ENCODE measurements around the gene DNAJC28. TPM values are rescaled to one million over a fixed set of nuclear protein-coding genes. Genes with fewer than 3 reads are reported as not detected.

DNAJC28 gene
- total RNA-seq, 1 donor from 2014 or later: 0.99 TPM

Other genes starting within 250 kb of the DNAJC28 start
- 34.0 and 46.4 TPM in 2 replicates for gene IL10RB, start 225.3 kb downstream of the DNAJC28 start, total RNA-seq
- 13.1 and 19.2 TPM in 2 replicates for gene IFNAR1, start 166.7 kb downstream of the DNAJC28 start, total RNA-seq
- 36.2 and 48.8 TPM in 2 replicates for gene IFNGR2, start 88.3 kb downstream of the DNAJC28 start, total RNA-seq
- 13.7 and 23.4 TPM in 2 replicates for gene TMEM50B, start 11.7 kb downstream of the DNAJC28 start, total RNA-seq
- 42.5 and 45.2 TPM in 2 replicates for gene GART, start 50.4 kb upstream of the DNAJC28 start, total RNA-seq
- gene SON, start 51.3 kb upstream of the DNAJC28 start, total RNA-seq: 75.4 and 88.3 TPM in 2 replicates
- 6.5 and 8.9 TPM in 2 replicates for gene DONSON, start 97.0 kb upstream of the DNAJC28 start, total RNA-seq
- gene CRYZL1, start 150.0 kb upstream of the DNAJC28 start, total RNA-seq: 18.7 and 24.6 TPM in 2 replicates
- 35.3 and 40.5 TPM in 2 replicates for gene ITSN1, start 150.8 kb upstream of the DNAJC28 start, total RNA-seq

Data from lung microvascular endothelial cell (primary cell).